Measurements from ENCODE around the gene ICA1.

GRCh38 chr7:8159595-8159994 lies 102.4 kb downstream of the ICA1 start:
- TF ChIP-seq CTCF (IDR thresholded peaks at IDR 0.05; ENCODE audit: low read depth, low read length) (no peak), POLR2A (IDR thresholded peaks at IDR 0.05; ENCODE audit: extremely low read depth, insufficient read length) (no peak), MAX (IDR thresholded peaks at IDR 0.05; ENCODE audit: low read depth, low read length) (no peak)

Measured in NB4 (cell line).